Omental fat pad (tissue), 4 donors: ENCODE data around the gene RBM19. TPM values are rescaled to one million over a fixed set of nuclear protein-coding genes. Genes with fewer than 3 reads are reported as not detected.

Source experiments
- ATAC-seq: fragments of 150-250 bp; one replicate; pipeline ENCODE4 v1.9.1; 2016; ENCODE audit warnings: mild to moderate bottlenecking, moderate library complexity; ENCODE audit not compliant: low FRiP score
- DNase-seq: peaks from one replicate; pipeline ENCODE4 v3.0.0-alpha.2; 2019; ENCODE audit warnings: low spot score
- total RNA-seq, 4 donors: library from RNA; depleted of rRNA; stranded (reverse); fragments of >200 nt; gene quantifications; one replicate each; pipeline ENCODE4 v1.1.0, GENCODE V29; 2016
- TF ChIP-seq, protein P1 (sequence below), 3 donors: fragments of 450-650 bp; IDR thresholded peaks; one replicate each; pipeline ENCODE4 v1.5.1; 2016 to 2017; ENCODE audit warnings: antibody characterized with exemption in 3 of 3, mild to moderate bottlenecking in 3 of 3, moderate library complexity in 2 of 3

Gene RBM19
- total RNA-seq, 4 donors from 2014 or later = 24.3 to 41.6 (median 28.7) TPM

DNA sequence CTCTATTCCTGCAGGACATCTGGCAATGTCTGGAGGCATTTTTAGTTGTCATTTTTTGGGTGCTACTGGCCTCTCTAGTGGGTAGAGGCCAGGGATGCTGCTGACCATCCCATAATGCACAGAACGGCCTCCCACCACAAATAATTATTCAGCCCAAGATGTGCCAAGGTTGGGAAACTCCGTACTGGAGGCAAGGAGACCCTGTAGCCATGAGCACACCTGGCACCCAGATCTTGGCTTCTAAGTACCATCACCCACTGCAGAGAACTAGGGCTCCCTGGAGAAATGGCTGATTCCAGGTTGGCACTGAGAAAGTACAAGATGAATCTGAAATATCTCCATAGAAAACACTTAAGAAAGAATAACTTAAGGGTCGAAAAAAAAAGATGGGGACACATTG is 81.7 kb downstream of the RBM19 start:
- TF ChIP-seq, protein P1, sequence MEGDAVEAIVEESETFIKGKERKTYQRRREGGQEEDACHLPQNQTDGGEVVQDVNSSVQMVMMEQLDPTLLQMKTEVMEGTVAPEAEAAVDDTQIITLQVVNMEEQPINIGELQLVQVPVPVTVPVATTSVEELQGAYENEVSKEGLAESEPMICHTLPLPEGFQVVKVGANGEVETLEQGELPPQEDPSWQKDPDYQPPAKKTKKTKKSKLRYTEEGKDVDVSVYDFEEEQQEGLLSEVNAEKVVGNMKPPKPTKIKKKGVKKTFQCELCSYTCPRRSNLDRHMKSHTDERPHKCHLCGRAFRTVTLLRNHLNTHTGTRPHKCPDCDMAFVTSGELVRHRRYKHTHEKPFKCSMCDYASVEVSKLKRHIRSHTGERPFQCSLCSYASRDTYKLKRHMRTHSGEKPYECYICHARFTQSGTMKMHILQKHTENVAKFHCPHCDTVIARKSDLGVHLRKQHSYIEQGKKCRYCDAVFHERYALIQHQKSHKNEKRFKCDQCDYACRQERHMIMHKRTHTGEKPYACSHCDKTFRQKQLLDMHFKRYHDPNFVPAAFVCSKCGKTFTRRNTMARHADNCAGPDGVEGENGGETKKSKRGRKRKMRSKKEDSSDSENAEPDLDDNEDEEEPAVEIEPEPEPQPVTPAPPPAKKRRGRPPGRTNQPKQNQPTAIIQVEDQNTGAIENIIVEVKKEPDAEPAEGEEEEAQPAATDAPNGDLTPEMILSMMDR (IDR thresholded peaks at IDR 0.05) = no peak
- ATAC-seq (no peak), DNase-seq (no peak)

DNA sequence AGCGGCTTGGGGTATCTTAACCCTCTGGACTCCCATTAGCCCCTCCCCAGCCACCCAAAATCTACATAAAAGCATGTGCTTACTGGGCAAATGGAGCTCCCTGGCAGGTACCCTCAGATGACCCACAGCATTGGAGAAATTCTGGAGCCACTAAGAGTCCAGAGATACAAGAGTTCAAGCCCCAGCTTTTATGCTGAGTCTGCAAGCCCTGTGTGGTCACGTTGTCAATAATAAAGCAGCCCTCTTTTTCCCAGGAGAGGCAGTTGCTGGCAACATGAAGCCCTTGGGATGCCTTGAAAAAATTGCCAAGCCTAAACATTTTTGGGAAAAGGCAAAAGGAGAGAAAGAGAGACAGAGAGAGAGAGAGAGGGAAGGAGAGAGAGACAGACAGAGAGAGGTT is 83.4 kb downstream of the RBM19 start:
- ATAC-seq = no peak
- DNase-seq = no peak
- TF ChIP-seq, protein P1 (IDR thresholded peaks at IDR 0.05) = no peak

DNA sequence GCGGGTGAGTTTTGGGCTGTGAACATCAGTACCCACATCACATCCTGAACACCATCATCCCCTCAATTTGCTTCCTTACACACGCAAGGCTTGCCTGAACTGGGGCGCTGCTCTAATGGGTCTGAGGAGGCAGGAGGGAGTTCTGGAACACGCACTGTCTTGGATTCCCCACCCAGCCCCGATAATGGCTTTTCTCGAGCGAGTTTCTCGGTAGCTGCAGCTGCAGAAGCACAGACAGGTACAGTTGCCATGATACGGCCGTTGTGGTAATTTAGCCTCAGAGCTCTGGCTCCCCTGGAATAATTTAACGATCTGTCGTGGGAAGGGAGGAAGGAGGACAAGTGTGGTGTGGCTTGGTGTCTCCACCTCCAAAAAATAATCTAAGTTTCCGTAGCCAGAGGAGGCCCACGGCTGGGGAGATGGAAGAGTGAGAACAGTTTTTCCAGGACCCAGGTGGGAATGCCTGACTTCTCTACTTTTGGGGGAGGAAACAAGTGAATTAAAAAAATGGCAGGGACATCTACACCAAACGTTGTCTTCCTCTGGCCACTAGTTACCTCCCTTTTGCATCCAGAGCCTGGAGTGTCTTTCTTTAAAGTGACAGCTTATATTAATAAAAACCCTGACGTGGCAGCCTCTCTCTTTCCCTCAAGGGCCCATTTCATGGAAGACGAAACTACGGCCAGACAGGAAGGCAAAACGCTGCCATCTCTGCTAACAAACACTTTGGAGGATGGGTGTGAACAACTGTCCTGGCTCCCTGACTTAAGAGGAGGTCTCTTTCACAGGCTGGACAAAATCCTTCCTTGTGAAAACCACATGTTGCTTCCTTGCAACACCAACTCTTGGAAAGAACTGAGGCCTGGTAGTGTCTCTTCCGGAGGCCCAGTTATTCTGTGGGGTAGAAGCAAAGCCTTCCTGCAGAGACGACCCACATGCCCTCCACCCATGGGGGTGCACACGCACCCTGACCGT is 84.8 kb downstream of the RBM19 start:
- ATAC-seq (no peak), DNase-seq (no peak)
- TF ChIP-seq, protein P1 (IDR thresholded peaks at IDR 0.05) = no peak

DNA sequence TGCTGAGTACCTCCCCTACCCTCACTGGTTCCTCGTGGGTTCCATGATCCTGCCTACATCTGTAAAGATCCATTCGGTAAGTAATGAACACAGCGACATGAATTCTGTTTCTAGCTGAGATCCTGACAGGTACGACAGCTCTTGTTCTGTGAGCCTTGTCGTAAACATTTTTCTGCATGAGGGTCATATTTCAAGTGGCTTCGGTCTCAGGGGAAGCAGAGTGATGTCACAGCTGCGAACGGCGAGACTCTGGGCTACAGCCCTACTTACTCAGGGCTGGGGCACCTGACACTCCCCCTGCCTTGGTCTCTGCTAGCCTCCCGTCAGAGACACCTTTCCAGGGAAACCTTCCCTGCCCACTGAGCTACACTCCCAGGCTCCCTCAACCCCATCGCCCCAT is 85.8 kb downstream of the RBM19 start:
- no peak for ATAC-seq
- DNase-seq = no peak
- TF ChIP-seq, protein P1 (IDR thresholded peaks at IDR 0.05) = no peak

DNA sequence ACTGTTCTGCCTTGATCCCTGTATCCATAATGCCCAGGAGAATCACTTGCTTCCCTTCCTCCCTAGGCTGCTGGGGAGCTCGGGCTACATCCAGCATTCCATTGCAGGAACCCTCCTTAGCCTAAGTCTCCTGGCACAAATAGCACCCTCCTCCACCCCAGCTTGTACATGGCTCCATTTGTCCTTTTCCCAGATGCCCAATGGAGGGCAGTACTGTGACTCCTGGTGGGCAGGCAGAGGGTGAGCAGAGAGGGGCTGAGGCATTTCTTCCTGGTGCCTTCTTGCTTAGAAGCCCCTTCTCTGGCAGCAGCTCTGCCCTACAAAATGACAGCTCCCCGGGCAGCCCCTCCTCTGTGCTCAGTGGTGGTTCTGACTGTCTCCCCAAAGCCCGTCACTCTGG is 86.5 kb downstream of the RBM19 start:
- ATAC-seq (no peak), DNase-seq (no peak)
- TF ChIP-seq, protein P1 (IDR thresholded peaks at IDR 0.05) = no peak

DNA sequence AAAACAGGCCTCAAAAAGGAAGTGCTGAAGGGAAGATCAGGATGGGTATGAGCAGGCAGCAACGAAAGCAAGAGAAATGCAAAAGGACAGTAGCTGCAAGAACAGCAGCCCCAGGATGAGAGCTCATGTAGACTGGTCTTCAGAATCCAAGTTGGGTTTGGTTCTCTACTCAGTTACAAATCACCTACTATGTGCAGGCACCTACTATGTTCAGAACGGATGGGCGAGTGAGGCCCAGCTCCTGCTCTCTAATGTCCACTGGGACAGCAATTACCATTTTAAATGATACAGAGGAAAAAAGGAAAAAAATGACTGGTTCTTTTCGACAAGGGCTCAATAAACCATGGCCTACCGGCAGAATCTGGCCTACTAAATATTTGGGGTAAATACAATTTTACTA is 88.5 kb downstream of the RBM19 start:
- DNase-seq (no peak), ATAC-seq (no peak)
- TF ChIP-seq, protein P1 (IDR thresholded peaks at IDR 0.05) = no peak

DNA sequence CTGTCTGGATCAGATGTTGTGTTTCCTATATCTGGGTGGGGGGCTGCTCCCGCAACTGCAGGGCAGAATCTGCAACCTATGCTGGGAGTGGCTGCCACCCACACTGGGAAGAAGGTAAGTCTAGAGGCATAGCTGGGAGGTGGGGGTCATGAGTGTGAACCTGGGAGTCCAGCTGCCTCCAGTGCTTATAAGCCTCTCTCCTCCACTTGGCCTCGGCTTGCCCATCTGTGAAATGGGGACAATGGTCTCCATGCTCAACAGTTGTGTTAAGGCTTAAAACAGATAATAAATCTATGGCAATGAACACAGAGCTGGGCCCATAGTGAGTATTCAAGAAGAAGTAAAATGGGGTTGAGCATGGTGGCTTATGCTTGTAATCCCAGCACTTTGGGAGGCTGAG is 90.0 kb downstream of the RBM19 start:
- TF ChIP-seq, protein P1 (IDR thresholded peaks at IDR 0.05) = no peak
- DNase-seq (no peak), ATAC-seq (no peak)
